Psoas muscle (tissue), 8 donors: Measurements from ENCODE around the gene MYO3B. TPM values are rescaled to one million over a fixed set of nuclear protein-coding genes. Genes with fewer than 3 reads are reported as not detected.

Experiments
- ATAC-seq, 4 donors: fragments of 200-7000 bp; cut with Tn5 transposase; one replicate each; pipeline ENCODE4 v1.9.1; 2020; ENCODE audit warnings: moderate library complexity in 3 of 4, mild to moderate bottlenecking in 2 of 4
- DNase-seq, 2 donors: peaks; one replicate each; pipeline ENCODE4 v3.0.0-alpha.2; 2020
- H3K27ac ChIP-seq: fragments of 200-600 bp; one replicate; pipeline ENCODE4 v1.8.0; 2022
- H3K27me3 ChIP-seq, 3 donors: fragments of 200-600 bp in 1 of 3; one replicate each; pipeline versions ENCODE4 v1.6.1 to v1.8.0; 2013 to 2022; ENCODE audit warnings: low read length in 2 of 3, mild to moderate bottlenecking in 2 of 3, moderate library complexity in 1 of 3; ENCODE audit not compliant: insufficient read depth in 3 of 3
- H3K36me3 ChIP-seq, 2 donors: fragments of 200-600 bp in 1 of 2; one replicate each; pipeline versions ENCODE4 v1.6.1 to v1.8.0; 2013 to 2022; ENCODE audit warnings: low read depth in 1 of 2, mild to moderate bottlenecking in 1 of 2, moderate library complexity in 1 of 2; ENCODE audit not compliant: insufficient read depth in 1 of 2
- H3K4me1 ChIP-seq: fragments of 200-600 bp; one replicate; pipeline ENCODE4 v1.8.0; 2022
- H3K4me3 ChIP-seq: fragments of 200-600 bp; one replicate; pipeline ENCODE4 v1.8.0; 2022; ENCODE audit warnings: mild to moderate bottlenecking
- H3K9me3 ChIP-seq: fragments of 200-600 bp; one replicate; pipeline ENCODE4 v1.8.0; 2022
- CTCF ChIP-seq: fragments of 200-600 bp; IDR thresholded peaks from one replicate; pipeline ENCODE4 v1.8.0; 2022; ENCODE audit warnings: antibody characterized with exemption
- WGBS, 3 donors: extraction: QIAGEN DNeasy Blood & Tissue Kit; methylation state at CpG; one replicate each; pipeline versions ENCODE4 v1.1.6 to v1.1.7; 2013; 5-methylcytosine and 5-hydroxymethylcytosine counted together
- intact Hi-C, 2 donors: fragments of 100-400 bp; cut with DNase I; formaldehyde crosslinking; loops; one replicate each; pipeline versions ENCODE4 v1.11.0 to v1.14.2; 2022
- polyA plus RNA-seq, 3 donors: library from polyadenylated mRNA; stranded (reverse); fragments of 200-250 nt; gene quantifications; one replicate each; pipeline ENCODE4 v1.2.3, GENCODE V29; 2013
- total RNA-seq, 4 donors: library from RNA; stranded (reverse); fragmentation: NEBNext Ultra II Directional in 2 of 4; extraction: Animal tissue kit (Norgen Biotek cat#: 25700) in 2 of 4; gene quantifications; one replicate each; pipeline versions ENCODE4 v1.2.1 to v1.2.4, GENCODE V29; 2021 to 2023
- donor health status: healthy with polysubstance abuse.
- donor health status: DM: no; HTN: no; CAD: no; lungs with moderate emphysema.
- donor health status: Bipolar disorder and iron deficiency.
- donor health status: healthy.
- donor health status: DM: yes; HTN: yes; CAD: no.
- donor health status: DM: no; HTN: no; CAD: no.
- donor health status: DM: no; HTN: no; CAD: no.
- donor health status: DM: yes; HTN: yes; CAD: no.

MYO3B gene
- total and polyA plus RNA-seq, 7 donors: 0.04 to 0.32 TPM; not detected in 5

- H3K36me3 ChIP-seq: no peaks in the 10 kb centered on the region
- no peak overlapping the region for H3K27ac ChIP-seq
- intact Hi-C loops: no loop called here
- H3K27me3 ChIP-seq: no peaks in the 10 kb centered on the region
- 90 to 97% (median 96%) methylated on average over 1 of the region's 1 CpG for WGBS, 3 donors
- TF ChIP-seq CTCF: no peak
- no peaks in the 10 kb centered on the region for H3K9me3 ChIP-seq
- ATAC-seq (no peak), DNase-seq (no peak)
- H3K4me3 ChIP-seq: no peak overlapping the region
- no peaks in the 10 kb centered on the region for H3K4me1 ChIP-seq
Observed at GRCh38 chr2:170284205-170284604, 106.3 kb downstream of the MYO3B start.

GRCh38 chr2:170288859-170289258 is 110.9 kb downstream of the MYO3B start:
- no peaks in the 10 kb centered on the region for H3K36me3 ChIP-seq
- intact Hi-C loops: no loop called here
- H3K4me3 ChIP-seq: no peak overlapping the region
- 74 to 83% (median 74%) methylated on average over 1 of the region's 1 CpG for WGBS, 3 donors
- ATAC-seq (no peak), DNase-seq (no peak)
- no peaks in the 10 kb centered on the region for H3K9me3 ChIP-seq
- peaks cover 0 to 4% (median 0%) of the 10 kb centered on the region in 3 donors for H3K27me3 ChIP-seq
- H3K27ac ChIP-seq: no peak overlapping the region
- no peak for TF ChIP-seq CTCF
- no peaks in the 10 kb centered on the region for H3K4me1 ChIP-seq

- Histone ChIP-seq H3K4me3 (no peak overlapping the region), H3K36me3 (no peaks in the 10 kb centered on the region), H3K27ac (no peak overlapping the region), H3K9me3 (no peaks in the 10 kb centered on the region), H3K4me1 (no peaks in the 10 kb centered on the region), H3K27me3 (peaks cover 0 to 4% (median 0%) of the 10 kb centered on the region in 3 donors)
- intact Hi-C loops: no loop called here
- 55 to 68% (median 68%) methylated on average over 1 of the region's 1 CpG for WGBS, 3 donors
- no peak for ATAC-seq
- DNase-seq: no peak
- TF ChIP-seq CTCF: no peak
Observed at GRCh38 chr2:170291474-170291873, 113.5 kb downstream of the MYO3B start.

- no peak for DNase-seq
- ATAC-seq: no peak
- Histone ChIP-seq H3K36me3 (no peaks in the 10 kb centered on the region), H3K9me3 (no peaks in the 10 kb centered on the region), H3K4me1 (no peaks in the 10 kb centered on the region), H3K27me3 (peaks cover 0 to 4% (median 0%) of the 10 kb centered on the region in 3 donors), H3K27ac (no peak overlapping the region), H3K4me3 (no peak overlapping the region)
- WGBS, 3 donors: 60 to 91% (median 80%) methylated on average over 3 of the region's 3 CpGs
- TF ChIP-seq CTCF: no peak
- intact Hi-C loops: no loop called here
Observed at GRCh38 chr2:170292415-170292814, 114.5 kb downstream of the MYO3B start.

GRCh38 chr2:170297496-170297895 is 119.5 kb downstream of the MYO3B start:
- no peak for TF ChIP-seq CTCF
- H3K36me3 ChIP-seq: no peaks in the 10 kb centered on the region
- no peak for DNase-seq
- no peaks in the 10 kb centered on the region for H3K27me3 ChIP-seq
- H3K9me3 ChIP-seq: no peaks in the 10 kb centered on the region
- no peak for ATAC-seq
- WGBS, 3 donors: 91 to 95% (median 94%) methylated on average over 3 of the region's 3 CpGs
- H3K27ac ChIP-seq: no peak overlapping the region
- H3K4me1 ChIP-seq: no peaks in the 10 kb centered on the region
- intact Hi-C loops: no loop called here
- no peak overlapping the region for H3K4me3 ChIP-seq
